Thymus (tissue), 11 donors: ENCODE data around the gene TPO. TPM values are rescaled to one million over a fixed set of nuclear protein-coding genes. Genes with fewer than 3 reads are reported as not detected.

Experiments
- DNase-seq, 9 donors: peaks; one replicate each; pipeline ENCODE4 v3.0.0-alpha.2; 2013; ENCODE audit warnings: low spot score in 9 of 9, low read depth in 6 of 9, missing footprints in 1 of 9
- H3K27ac ChIP-seq, 2 donors: one replicate each; pipeline ENCODE4 v1.5.1; 2013; ENCODE audit warnings: control low read depth in 1 of 2, low read depth in 1 of 2, low read length in 1 of 2, mild to moderate bottlenecking in 1 of 2, moderate library complexity in 1 of 2
- H3K27me3 ChIP-seq, 2 donors: one replicate each; pipeline ENCODE4 v1.5.1; 2013; ENCODE audit warnings: low read length in 1 of 2; ENCODE audit not compliant: control insufficient read depth in 2 of 2, insufficient read depth in 1 of 2
- H3K36me3 ChIP-seq, 2 donors: one replicate each; pipeline ENCODE4 v1.5.1; 2013; ENCODE audit warnings: low read length in 1 of 2, mild to moderate bottlenecking in 1 of 2, moderate library complexity in 1 of 2; ENCODE audit not compliant: control insufficient read depth in 2 of 2, insufficient read depth in 2 of 2
- H3K4me1 ChIP-seq, 2 donors: one replicate each; pipeline ENCODE4 v1.5.1; 2013; ENCODE audit warnings: low read length in 2 of 2; ENCODE audit not compliant: control insufficient read depth in 2 of 2, insufficient read depth in 2 of 2
- H3K4me3 ChIP-seq, 2 donors: one replicate each; pipeline ENCODE4 v1.5.1; 2013; ENCODE audit warnings: low read length in 2 of 2, control low read depth in 1 of 2, mild to moderate bottlenecking in 1 of 2
- H3K9me3 ChIP-seq, 2 donors: one replicate each; pipeline ENCODE4 v1.5.1; 2013; ENCODE audit warnings: low read length in 1 of 2, mild to moderate bottlenecking in 1 of 2; ENCODE audit not compliant: control insufficient read depth in 2 of 2, insufficient read depth in 1 of 2
- WGBS: extraction: QIAGEN DNeasy Blood & Tissue Kit; methylation state at CpG from one replicate; pipeline ENCODE4 v1.1.7; 2013; 5-methylcytosine and 5-hydroxymethylcytosine counted together
- polyA plus RNA-seq: library from polyadenylated mRNA; stranded (reverse); fragments of 200-250 nt; gene quantifications from one replicate; pipeline ENCODE4 v1.2.3, GENCODE V29; 2013
- total RNA-seq: library from RNA; stranded (reverse); fragments of 120-200 nt; gene quantifications from one replicate; pipeline ENCODE4 v1.2.4, GENCODE V29; 2013
- donor health status: healthy.

The TPO gene
- total and polyA plus RNA-seq, 2 donors: 0.05 to 2.0 TPM

DNA sequence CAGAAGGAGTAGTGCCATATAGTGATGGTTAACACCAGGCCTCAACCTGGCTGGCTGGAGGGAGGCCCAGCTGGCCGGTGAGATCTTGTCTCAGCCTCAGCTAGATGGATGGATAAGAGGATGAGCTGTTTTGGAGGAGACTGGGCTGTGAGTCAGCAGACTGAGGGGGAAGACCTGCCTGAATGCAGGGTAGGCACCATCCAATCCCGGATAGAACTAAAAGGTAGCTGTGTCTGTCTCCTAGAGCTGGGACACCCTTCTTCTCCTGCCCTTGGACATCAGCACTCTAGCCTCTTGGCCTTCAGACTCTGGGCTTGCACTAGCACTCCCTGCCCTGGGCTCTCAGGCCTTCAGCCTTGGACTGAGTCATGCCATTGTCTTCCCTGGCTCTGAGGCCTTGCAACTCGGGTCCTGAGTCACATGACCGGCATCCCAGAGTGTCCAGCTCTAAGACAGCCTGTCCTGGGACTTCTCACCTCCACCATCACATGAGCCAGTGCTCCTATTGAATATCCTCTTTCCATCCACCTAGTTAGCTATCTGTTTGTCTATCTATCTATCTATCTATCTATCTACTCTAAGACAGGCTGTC is 131.3 kb downstream of the TPO start:
- Histone ChIP-seq H3K4me3 (no peak overlapping the region), H3K36me3 (no peaks in the 10 kb centered on the region), H3K27ac (no peak overlapping the region), H3K4me1 (peaks cover 0 to 9% of the 10 kb centered on the region in 2 donors), H3K9me3 (no peaks in the 10 kb centered on the region), H3K27me3 (no peaks in the 10 kb centered on the region)
- DNase-seq: no peak
- 93% methylated on average over 4 of the region's 4 CpGs for WGBS

DNA sequence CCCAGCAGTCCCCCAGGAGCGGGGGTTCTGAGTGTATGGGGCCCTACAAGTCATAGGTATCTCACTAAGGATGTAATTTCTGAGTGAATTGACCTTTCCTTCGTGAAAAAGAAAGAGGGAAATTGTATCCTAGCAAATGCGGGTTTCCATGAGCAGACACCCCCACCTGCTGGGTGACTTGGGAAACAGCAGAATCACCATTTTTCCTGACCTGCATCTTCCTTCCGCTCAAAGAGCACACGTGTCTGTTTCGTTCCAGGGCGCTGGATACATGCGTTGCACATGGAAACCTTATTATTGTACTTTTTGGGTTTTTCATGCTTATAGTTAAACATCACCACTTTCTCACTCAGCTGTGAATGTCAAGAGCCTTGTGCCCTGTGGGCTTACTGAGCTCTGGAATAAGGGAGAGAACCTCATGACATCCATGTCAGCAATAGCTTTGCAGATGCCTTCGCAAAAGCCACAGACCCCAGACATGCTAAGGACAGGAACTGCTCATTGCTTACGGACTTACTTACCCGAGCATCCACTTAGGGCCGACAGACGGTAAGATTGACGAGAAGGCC is 132.8 kb downstream of the TPO start:
- peak in 6 of 9 donors; percentile 21 to 65 (median 49) for DNase-seq
- peaks cover 0 to 13% of the 10 kb centered on the region in 2 donors for H3K4me1 ChIP-seq
- H3K4me3 ChIP-seq: no peak overlapping the region
- H3K36me3 ChIP-seq: no peaks in the 10 kb centered on the region
- WGBS: 42% methylated on average over 14 of the region's 14 CpGs
- H3K27ac ChIP-seq: no peak overlapping the region
- H3K27me3 ChIP-seq: peaks cover 0 to 4% of the 10 kb centered on the region in 2 donors
- no peaks in the 10 kb centered on the region for H3K9me3 ChIP-seq

DNA sequence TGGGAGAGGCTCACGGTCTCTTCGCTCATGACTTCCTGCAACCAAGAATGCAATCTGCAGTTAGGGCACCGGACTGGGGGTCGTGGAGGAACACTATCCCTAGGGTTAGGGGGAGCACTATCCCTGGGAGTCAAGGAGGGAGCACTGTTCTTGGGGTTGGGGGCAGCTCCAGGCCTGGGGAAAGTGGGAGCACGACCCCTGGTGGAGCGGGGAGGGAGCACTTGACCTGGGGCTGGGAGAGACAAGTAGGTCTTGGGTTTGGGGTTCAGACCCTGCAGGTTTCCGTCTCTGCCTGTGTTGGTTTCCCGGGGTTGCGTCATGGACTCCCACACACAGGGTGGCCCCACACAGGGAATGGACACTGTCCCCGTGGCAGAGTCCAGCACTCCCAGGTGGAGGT is 133.6 kb downstream of the TPO start:
- H3K36me3 ChIP-seq: no peaks in the 10 kb centered on the region
- 89% methylated on average over 10 of the region's 10 CpGs for WGBS
- H3K4me1 ChIP-seq: peaks cover 0 to 11% of the 10 kb centered on the region in 2 donors
- H3K9me3 ChIP-seq: no peaks in the 10 kb centered on the region
- H3K27ac ChIP-seq: no peak overlapping the region
- H3K4me3 ChIP-seq: no peak overlapping the region
- peaks cover 0 to 6% of the 10 kb centered on the region in 2 donors for H3K27me3 ChIP-seq
- no peak for DNase-seq

DNA sequence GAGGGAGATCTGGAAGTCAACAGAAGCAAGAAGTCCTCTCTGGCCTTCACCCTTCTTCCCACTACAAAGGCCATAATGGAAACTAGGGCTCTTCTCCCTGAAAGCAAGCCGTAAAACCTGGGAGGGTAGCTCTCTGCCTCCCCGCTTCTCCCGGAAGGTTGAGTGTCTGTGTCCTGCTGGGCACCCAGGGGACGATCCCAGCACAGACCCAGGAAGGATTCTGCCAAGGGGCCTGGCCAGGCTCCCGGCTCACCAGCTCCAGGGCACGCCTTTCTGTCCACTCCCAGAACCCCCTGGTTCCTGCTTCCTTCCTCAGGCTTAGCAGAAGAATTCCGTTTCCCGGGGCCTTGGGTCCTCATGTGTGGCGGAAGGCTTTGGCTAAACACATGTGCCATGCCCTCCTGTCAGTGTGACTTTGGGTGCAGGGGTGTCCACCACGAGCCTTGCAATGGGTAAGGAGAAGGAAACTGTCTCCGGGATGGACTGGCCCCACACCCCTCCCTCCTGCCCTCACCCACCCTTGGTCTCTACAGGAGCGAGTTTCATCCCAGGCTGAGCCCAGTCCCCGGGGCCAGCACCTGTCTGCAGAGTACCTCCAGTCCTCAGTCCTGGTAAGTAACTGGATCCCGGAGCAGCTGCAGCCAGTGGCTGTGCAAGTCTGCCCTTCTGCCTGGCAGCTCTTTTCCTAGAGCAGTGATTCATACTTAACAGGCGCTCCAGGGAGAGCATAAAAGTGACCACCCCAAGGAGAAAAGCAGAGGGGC is 135.8 kb downstream of the TPO start:
- no peak overlapping the region for H3K4me3 ChIP-seq

DNA sequence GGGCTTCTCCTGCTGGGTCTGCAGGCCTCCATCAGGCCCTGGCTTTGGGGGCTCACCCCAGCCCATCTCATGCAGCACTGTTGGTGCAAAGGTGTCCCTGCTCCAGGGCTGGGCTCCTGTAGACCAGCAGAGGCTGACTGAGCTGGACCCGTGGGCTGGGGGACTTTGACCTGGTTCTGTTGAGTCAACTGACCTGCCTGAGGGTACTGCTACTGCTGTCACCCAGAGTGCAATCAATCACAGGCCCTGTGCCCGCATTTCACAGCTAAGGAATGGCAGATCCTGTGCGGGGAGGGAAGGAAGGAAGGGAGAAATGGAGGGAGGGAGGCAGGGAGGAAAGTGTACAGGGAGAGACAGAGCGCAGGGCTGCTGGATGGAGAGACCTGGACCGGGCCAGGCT is 136.8 kb downstream of the TPO start:
- peaks cover 0 to 9% of the 10 kb centered on the region in 2 donors for H3K27me3 ChIP-seq
- 84% methylated on average over 5 of the region's 5 CpGs for WGBS
- no peak for DNase-seq
- peaks cover 0 to 8% of the 10 kb centered on the region in 2 donors for H3K4me1 ChIP-seq
- no peak overlapping the region for H3K27ac ChIP-seq
- no peaks in the 10 kb centered on the region for H3K36me3 ChIP-seq
- no peaks in the 10 kb centered on the region for H3K9me3 ChIP-seq
- no peak overlapping the region for H3K4me3 ChIP-seq

More for the DNA sequence above, 135.8 kb downstream of the TPO start:
- 95% methylated on average over 15 of the region's 15 CpGs for WGBS
- H3K27ac ChIP-seq: no peak overlapping the region
- H3K9me3 ChIP-seq: no peaks in the 10 kb centered on the region
- peaks cover 0 to 8% of the 10 kb centered on the region in 2 donors for H3K4me1 ChIP-seq
- no peaks in the 10 kb centered on the region for H3K36me3 ChIP-seq
- peaks cover 0 to 9% of the 10 kb centered on the region in 2 donors for H3K27me3 ChIP-seq
- DNase-seq: no peak

DNA sequence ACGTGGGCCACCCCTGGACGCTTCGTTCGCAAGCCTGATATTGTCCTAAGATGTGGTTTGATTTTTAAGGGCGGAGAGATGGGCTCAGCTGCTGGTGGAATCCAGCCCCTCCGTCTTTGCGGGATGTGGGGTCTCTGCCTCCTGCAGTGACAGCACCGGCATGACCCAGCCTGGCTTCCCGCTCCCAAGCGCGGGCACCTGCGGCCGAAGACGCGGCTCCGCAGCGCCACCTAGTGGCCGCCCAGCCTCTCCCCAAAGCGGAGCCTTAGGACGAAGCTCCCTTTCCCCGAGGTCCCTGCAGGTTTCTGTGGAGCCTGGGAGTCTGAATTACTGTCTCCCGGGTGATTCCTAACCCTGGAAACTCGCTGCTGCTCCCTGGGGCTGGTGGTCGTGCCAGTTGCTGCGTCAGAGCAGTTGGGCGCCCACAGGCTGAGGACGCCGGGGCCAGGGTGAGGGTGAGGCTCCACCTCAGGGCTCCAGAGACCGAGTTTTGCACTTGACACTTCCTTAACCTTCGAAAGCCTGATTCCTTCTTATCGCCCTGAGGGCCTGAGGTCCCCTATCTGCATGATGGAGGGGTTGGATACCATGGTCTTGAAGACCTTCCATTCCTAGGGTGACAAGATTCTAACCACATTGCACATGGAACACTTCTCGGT is 137.5 kb downstream of the TPO start:
- Histone ChIP-seq H3K4me1 (peaks cover 0 to 6% of the 10 kb centered on the region in 2 donors), H3K27ac (no peak overlapping the region), H3K27me3 (peaks cover 0 to 9% of the 10 kb centered on the region in 2 donors), H3K4me3 (no peak overlapping the region), H3K9me3 (no peaks in the 10 kb centered on the region), H3K36me3 (no peaks in the 10 kb centered on the region)
- WGBS: 23% methylated on average over 32 of the region's 32 CpGs
- DNase-seq: peak in 6 of 9 donors; percentile 13 to 72 (median 52)

DNA sequence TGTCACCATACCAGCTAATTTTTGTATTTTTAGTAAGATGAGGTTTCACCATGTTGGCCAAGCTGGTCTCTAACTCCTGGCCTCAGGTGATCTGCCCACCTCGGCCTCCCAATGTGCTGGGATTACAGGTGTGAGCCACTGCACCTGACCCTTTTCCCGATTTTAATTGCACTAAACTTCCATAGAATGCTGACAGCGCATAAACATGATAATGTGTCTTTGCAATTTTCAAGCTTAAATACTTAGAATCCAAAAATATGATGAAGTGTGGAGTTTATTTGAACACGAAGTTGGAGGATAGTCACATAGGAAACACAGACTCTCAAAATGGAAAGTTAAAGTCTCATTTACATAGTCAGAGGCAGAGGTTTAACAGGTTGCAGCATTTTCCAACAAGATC is 138.6 kb downstream of the TPO start:
- no peak for DNase-seq
- 95% methylated on average over 4 of the region's 4 CpGs for WGBS

DNA sequence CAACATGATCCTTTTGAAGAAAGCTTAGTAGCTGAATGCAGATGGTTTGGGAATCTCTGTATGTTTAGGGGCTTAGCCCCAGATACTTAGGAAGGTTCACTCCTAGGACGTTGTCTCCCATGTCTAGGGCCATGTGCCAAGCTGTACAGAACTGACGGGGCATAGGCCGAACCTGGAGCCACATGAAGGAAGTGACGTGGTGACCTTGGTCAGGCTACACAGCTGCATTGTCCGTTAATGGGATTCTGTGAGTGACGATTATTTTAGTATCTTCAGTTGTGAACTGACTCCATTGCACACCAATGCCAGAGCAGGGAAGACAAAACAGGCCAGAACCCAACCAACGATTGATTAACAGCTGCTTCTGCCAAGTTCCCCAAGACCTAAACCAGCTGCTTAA is 139.3 kb downstream of the TPO start:
- Histone ChIP-seq H3K4me3 (no peak overlapping the region), H3K27ac (no peak overlapping the region), H3K9me3 (no peaks in the 10 kb centered on the region), H3K36me3 (no peaks in the 10 kb centered on the region), H3K27me3 (peaks cover 0 to 9% of the 10 kb centered on the region in 2 donors), H3K4me1 (peaks cover 0 to 4% of the 10 kb centered on the region in 2 donors)
- no peak for DNase-seq
- 90% methylated on average over 7 of the region's 7 CpGs for WGBS

More for the DNA sequence above, 138.6 kb downstream of the TPO start:
- Histone ChIP-seq H3K4me1 (peaks cover 0 to 4% of the 10 kb centered on the region in 2 donors), H3K27me3 (peaks cover 0 to 9% of the 10 kb centered on the region in 2 donors), H3K36me3 (no peaks in the 10 kb centered on the region), H3K27ac (no peak overlapping the region), H3K4me3 (no peak overlapping the region), H3K9me3 (no peaks in the 10 kb centered on the region)
